ENCODE results near the gene SSC5D.
"Not testable (repeated sequence)": the region's sequence is repeated elsewhere in the genome, so short reads cannot be mapped to it uniquely, and the experiment has no call there.

DNA sequence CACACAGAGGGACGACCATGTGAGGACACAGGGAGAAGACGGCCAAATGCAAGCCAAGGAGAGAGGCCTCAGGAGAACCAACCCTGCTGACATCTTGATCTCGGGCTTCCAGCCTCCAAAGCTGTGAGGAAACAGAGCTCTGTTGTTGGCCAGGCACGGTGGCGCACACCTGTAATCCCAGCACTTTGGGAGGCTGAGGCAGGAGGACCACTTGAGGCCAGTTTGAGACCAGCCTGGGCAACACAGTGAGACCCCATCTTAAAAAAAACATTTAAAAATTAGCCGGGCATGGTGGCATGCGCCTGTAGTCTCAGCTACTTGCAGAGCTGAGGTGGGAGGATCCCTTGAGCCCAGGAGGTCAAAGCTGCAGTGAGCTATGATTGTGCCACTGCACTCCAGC, 46.0 kb downstream of the SSC5D start:
- TF ChIP-seq SUZ12 (IDR thresholded peaks at IDR 0.05; ENCODE audit: extremely low read depth, insufficient read depth, insufficient read length); YY1 (IDR thresholded peaks at IDR 0.05; ENCODE audit: insufficient read depth, insufficient read length): not testable (repeated sequence)

Data from NT2/D1 (cell line).